K562 (cell line): Measurements from ENCODE around the gene ATP5F1D. TPM values are rescaled to one million over a fixed set of nuclear protein-coding genes. Genes with fewer than 3 reads are reported as not detected.

Experiments used
- ASH1L ChIP-seq: fragments of 450-650 bp; IDR thresholded peaks from 2 replicates; pipeline ENCODE4 v1.6.1; 2018; ENCODE audit warnings: borderline replicate concordance, mild to moderate bottlenecking, low read depth; ENCODE audit not compliant: partially characterized antibody
- BRD9 ChIP-seq: fragments of 450-650 bp; IDR thresholded peaks from 2 replicates; pipeline ENCODE4 v1.6.1; 2018; ENCODE audit warnings: low read depth; ENCODE audit not compliant: partially characterized antibody
- CCNT2 ChIP-seq: IDR thresholded peaks from 2 replicates; pipeline ENCODE4 v1.6.1; 2011; ENCODE audit warnings: borderline replicate concordance, low read depth, mild to moderate bottlenecking, moderate library complexity, mixed read lengths, low read length; ENCODE audit not compliant: insufficient read length; ENCODE audit errors: extremely low read depth
- CREB5 ChIP-seq: fragments of 250-450 bp; sonication (Bioruptor Pico); IDR thresholded peaks from 2 replicates; pipeline ENCODE4 v1.5.0; 2020; ENCODE audit warnings: mild to moderate bottlenecking
- ESRRA ChIP-seq: fragments of 450-650 bp; IDR thresholded peaks from 2 replicates; pipeline ENCODE4 v1.6.1; 2014; ENCODE audit warnings: low read depth, mild to moderate bottlenecking, moderate library complexity, borderline replicate concordance
- GABPB2 ChIP-seq: fragments of 250-450 bp; sonication (Bioruptor Pico); conservative IDR thresholded peaks from 2 replicates; pipeline ENCODE4 v1.5.1; 2021; ENCODE audit warnings: mild to moderate bottlenecking
- HEY1 ChIP-seq: fragments of 250-450 bp; sonication (Bioruptor Pico); IDR thresholded peaks from 2 replicates; pipeline ENCODE4 v1.5.0; 2020; ENCODE audit warnings: mild to moderate bottlenecking, moderate library complexity, borderline replicate concordance
- KLF16 ChIP-seq: IDR thresholded peaks from 2 replicates; pipeline ENCODE4 v1.6.1; 2016; ENCODE audit warnings: antibody characterized with exemption
- LARP7 ChIP-seq: fragments of 450-650 bp; IDR thresholded peaks from 2 replicates; pipeline ENCODE4 v1.6.1; 2016
- MAZ ChIP-seq, 2 experiments: fragments of 450-650 bp in 1 of 2; sonication (generic) in 1 of 2; formaldehyde crosslinking; IDR thresholded peaks in 1 of 2; conservative IDR thresholded peaks in 1 of 2; 2 replicates each; pipeline versions ENCODE4 v1.4.0 to v1.5.0; 2020; ENCODE audit warnings: mild to moderate bottlenecking in 1 of 2, missing genetic modification reagents in 1 of 2
- MEF2A ChIP-seq: IDR thresholded peaks from 2 replicates; pipeline ENCODE4 v1.6.1; 2011; ENCODE audit warnings: low read depth, mild to moderate bottlenecking, low read length, moderate library complexity; ENCODE audit not compliant: control insufficient read depth
- MTA3 ChIP-seq: fragments of 450-650 bp; formaldehyde crosslinking; IDR thresholded peaks from 2 replicates; pipeline ENCODE4 v1.6.1; 2017; ENCODE audit warnings: mild to moderate bottlenecking, borderline replicate concordance
- PHF20 ChIP-seq: fragments of 450-650 bp; IDR thresholded peaks from 2 replicates; pipeline ENCODE4 v1.6.1; 2018; ENCODE audit not compliant: partially characterized antibody
- POLR2A ChIP-seq: fragments of 450-650 bp; conservative IDR thresholded peaks from 2 replicates; pipeline ENCODE4 v1.6.1; 2016
- POLR2G ChIP-seq: fragments of 200-400 bp; formaldehyde crosslinking; IDR thresholded peaks from 2 replicates; pipeline ENCODE4 v1.6.1; 2017; ENCODE audit warnings: low read depth, mild to moderate bottlenecking, antibody characterized with exemption, low read length, moderate library complexity
- RBM14 ChIP-seq: fragments of 200-400 bp; formaldehyde crosslinking; IDR thresholded peaks from 2 replicates; pipeline ENCODE4 v1.6.1; 2018; ENCODE audit warnings: low read depth, mild to moderate bottlenecking, low read length, moderate library complexity, borderline replicate concordance; ENCODE audit not compliant: insufficient read depth
- ZNF121 ChIP-seq: sonication (generic); formaldehyde crosslinking; conservative IDR thresholded peaks from 2 replicates; pipeline ENCODE4 v1.8.0; 2022; ENCODE audit warnings: missing genetic modification reagents
- ZNF146 ChIP-seq: IDR thresholded peaks from one replicate; pipeline ENCODE4 v1.6.1; 2018; ENCODE audit warnings: missing compliant biosample characterization; ENCODE audit not compliant: unreplicated experiment
- ZNF197 ChIP-seq: fragments of 200-800 bp; sonication (Bioruptor generic); IDR thresholded peaks from 2 replicates; pipeline ENCODE4 v1.6.1; 2016; ENCODE audit warnings: low read depth, missing genetic modification characterization, missing compliant biosample characterization
- polyA plus RNA-seq, 8 experiments: library from polyadenylated mRNA; depleted of rRNA in 4 of 8; stranded (reverse) in 5 of 8; unstranded in 3 of 8; fragments of >200 nt; fragmentation: Nextera tagmentation in 2 of 8; fragmentation: Illumina TruSeq in 1 of 8; extraction: Ambion mirVana in 2 of 8; extraction: Trizol in 1 of 8; gene quantifications; 2 replicates each; pipeline versions ENCODE4 v1.2.1 to v1.2.3, GENCODE V29; 2011 to 2014; ENCODE audit warnings: inconsistent platforms in 1 of 8, missing spikeins in 1 of 8
- total RNA-seq, 7 experiments: library from RNA; depleted of rRNA in 6 of 7; stranded (reverse); fragments of >200 nt in 6 of 7; fragmentation: Illumina TruSeq in 2 of 7; extraction: Trizol in 2 of 7; gene quantifications; 2 replicates each; pipeline versions ENCODE4 v1.2.1 to v1.2.3, GENCODE V29; 2011 to 2021; ENCODE audit warnings: low replicate concordance in 1 of 7
- TF ChIP-seq, protein P1 (sequence below): sonication (generic); formaldehyde crosslinking; IDR thresholded peaks from 2 replicates; pipeline ENCODE4 v1.8.0; 2023; ENCODE audit warnings: missing genetic modification reagents, mild to moderate bottlenecking, borderline replicate concordance

The ATP5F1D gene
- total and polyA plus RNA-seq, 9 of the 15 experiments (the other 6 are each of a cell fraction or from before 2014, with no cell fraction given) = 3.9 to 409 (median 36.8) TPM

GRCh38 chr19:1244693-1245451 is 3.3 kb downstream of the ATP5F1D start (continued):
- no peak for TF ChIP-seq RBM14
- TF ChIP-seq POLR2A = peak; percentile 41; the same call in 1 of the 2 replicates
- peak; percentile 61; the same call in 1 of the 2 replicates for TF ChIP-seq ESRRA
- TF ChIP-seq MEF2A = no peak
- TF ChIP-seq CREB5 (CRISPR knock-in tag) = no peak
- no peak for TF ChIP-seq ZNF121 (CRISPR knock-in tag)
- TF ChIP-seq, protein P1, sequence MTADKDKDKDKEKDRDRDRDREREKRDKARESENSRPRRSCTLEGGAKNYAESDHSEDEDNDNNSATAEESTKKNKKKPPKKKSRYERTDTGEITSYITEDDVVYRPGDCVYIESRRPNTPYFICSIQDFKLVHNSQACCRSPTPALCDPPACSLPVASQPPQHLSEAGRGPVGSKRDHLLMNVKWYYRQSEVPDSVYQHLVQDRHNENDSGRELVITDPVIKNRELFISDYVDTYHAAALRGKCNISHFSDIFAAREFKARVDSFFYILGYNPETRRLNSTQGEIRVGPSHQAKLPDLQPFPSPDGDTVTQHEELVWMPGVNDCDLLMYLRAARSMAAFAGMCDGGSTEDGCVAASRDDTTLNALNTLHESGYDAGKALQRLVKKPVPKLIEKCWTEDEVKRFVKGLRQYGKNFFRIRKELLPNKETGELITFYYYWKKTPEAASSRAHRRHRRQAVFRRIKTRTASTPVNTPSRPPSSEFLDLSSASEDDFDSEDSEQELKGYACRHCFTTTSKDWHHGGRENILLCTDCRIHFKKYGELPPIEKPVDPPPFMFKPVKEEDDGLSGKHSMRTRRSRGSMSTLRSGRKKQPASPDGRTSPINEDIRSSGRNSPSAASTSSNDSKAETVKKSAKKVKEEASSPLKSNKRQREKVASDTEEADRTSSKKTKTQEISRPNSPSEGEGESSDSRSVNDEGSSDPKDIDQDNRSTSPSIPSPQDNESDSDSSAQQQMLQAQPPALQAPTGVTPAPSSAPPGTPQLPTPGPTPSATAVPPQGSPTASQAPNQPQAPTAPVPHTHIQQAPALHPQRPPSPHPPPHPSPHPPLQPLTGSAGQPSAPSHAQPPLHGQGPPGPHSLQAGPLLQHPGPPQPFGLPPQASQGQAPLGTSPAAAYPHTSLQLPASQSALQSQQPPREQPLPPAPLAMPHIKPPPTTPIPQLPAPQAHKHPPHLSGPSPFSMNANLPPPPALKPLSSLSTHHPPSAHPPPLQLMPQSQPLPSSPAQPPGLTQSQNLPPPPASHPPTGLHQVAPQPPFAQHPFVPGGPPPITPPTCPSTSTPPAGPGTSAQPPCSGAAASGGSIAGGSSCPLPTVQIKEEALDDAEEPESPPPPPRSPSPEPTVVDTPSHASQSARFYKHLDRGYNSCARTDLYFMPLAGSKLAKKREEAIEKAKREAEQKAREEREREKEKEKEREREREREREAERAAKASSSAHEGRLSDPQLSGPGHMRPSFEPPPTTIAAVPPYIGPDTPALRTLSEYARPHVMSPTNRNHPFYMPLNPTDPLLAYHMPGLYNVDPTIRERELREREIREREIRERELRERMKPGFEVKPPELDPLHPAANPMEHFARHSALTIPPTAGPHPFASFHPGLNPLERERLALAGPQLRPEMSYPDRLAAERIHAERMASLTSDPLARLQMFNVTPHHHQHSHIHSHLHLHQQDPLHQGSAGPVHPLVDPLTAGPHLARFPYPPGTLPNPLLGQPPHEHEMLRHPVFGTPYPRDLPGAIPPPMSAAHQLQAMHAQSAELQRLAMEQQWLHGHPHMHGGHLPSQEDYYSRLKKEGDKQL (CRISPR knock-in tag) = no peak
- TF ChIP-seq ASH1L = no peak
- TF ChIP-seq ZNF146 (CRISPR knock-in tag) = no peak
- TF ChIP-seq POLR2G = peak; percentile 45
- TF ChIP-seq GABPB2 (CRISPR knock-in tag) = no peak
- no peak for TF ChIP-seq ZNF197 (CRISPR knock-in tag)
- no peak for TF ChIP-seq MTA3
- TF ChIP-seq KLF16 = no peak
- no peak for TF ChIP-seq PHF20
- TF ChIP-seq BRD9 = peak; percentile 7
- TF ChIP-seq LARP7 = no peak
- TF ChIP-seq HEY1 = no peak
- peak; percentile 7 for TF ChIP-seq CCNT2
- TF ChIP-seq MAZ (CRISPR knock-in tag; conservative IDR thresholded peaks at IDR 0.05 in 1 of 2, IDR thresholded peaks at IDR 0.05 in 1 of 2) = no peak
